Ascending aorta (tissue), 2 donors: ENCODE data around the gene LEMD2. TPM values are rescaled to one million over a fixed set of nuclear protein-coding genes. Genes with fewer than 3 reads are reported as not detected.

ENCODE experiments used
- DNase-seq, 2 donors: peaks; one replicate each; pipeline ENCODE4 v3.0.0-alpha.2; 2019; ENCODE audit warnings: low spot score in 2 of 2
- H3K27ac ChIP-seq, 2 donors: fragments of 200-600 bp; sonication (generic); one replicate each; pipeline ENCODE4 v1.5.1; 2016 to 2017; ENCODE audit warnings: mild to moderate bottlenecking in 1 of 2
- H3K27me3 ChIP-seq: fragments of 200-600 bp; sonication (generic); one replicate; pipeline ENCODE4 v1.5.1; 2017
- H3K36me3 ChIP-seq, 2 donors: fragments of 200-600 bp; sonication (generic); one replicate each; pipeline ENCODE4 v1.5.1; 2016
- H3K4me1 ChIP-seq, 2 donors: fragments of 200-600 bp; sonication (generic); one replicate each; pipeline ENCODE4 v1.5.1; 2016 to 2017; ENCODE audit warnings: mild to moderate bottlenecking in 1 of 2
- H3K4me3 ChIP-seq, 2 donors: fragments of 200-600 bp; sonication (generic); one replicate each; pipeline ENCODE4 v1.5.1; 2016 to 2017; ENCODE audit warnings: mild to moderate bottlenecking in 1 of 2
- H3K9me3 ChIP-seq, 2 donors: fragments of 200-600 bp; sonication (generic); one replicate each; pipeline ENCODE4 v1.5.1; 2016
- intact Hi-C: fragments of 100-400 bp; cut with DNase I; formaldehyde crosslinking; loops from one replicate; pipeline ENCODE4 v1.15.1; 2023
- total RNA-seq: library from RNA; depleted of rRNA; stranded (reverse); fragments of >200 nt; gene quantifications from one replicate; pipeline ENCODE4 v1.1.0, GENCODE V29; 2016
- TF ChIP-seq, protein P1 (sequence below), 3 experiments: fragments of 200-600 bp in 2 of 3; fragments of 450-650 bp in 1 of 3; sonication (generic) in 2 of 3; IDR thresholded peaks; one replicate each; pipeline ENCODE4 v1.5.1; 2016 to 2019; ENCODE audit warnings: antibody characterized with exemption in 3 of 3, mild to moderate bottlenecking in 1 of 3, moderate library complexity in 1 of 3

LEMD2 gene
- total RNA-seq, 1 donor from 2014 or later, result 104 TPM

DNA sequence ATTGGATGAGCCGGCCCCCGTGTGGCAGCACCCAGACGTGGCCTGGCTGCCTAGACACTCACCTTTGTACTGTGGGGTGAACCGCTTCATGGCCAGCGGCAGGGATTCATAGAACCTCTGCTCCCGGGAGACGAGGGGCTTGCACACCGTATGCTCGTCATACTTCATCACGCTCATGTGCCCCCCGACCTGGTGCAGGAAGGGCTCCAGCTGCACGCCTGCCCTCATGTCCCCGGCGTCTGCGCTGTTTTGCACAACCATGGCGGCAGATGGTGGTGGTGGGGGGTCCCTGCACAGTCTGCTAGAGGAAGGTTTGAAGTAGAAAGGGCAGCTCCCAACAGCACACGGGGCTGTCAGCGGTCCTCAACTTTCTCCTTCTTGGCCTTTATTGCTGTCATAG is 53.7 kb downstream of the LEMD2 start:
- TF ChIP-seq, protein P1, sequence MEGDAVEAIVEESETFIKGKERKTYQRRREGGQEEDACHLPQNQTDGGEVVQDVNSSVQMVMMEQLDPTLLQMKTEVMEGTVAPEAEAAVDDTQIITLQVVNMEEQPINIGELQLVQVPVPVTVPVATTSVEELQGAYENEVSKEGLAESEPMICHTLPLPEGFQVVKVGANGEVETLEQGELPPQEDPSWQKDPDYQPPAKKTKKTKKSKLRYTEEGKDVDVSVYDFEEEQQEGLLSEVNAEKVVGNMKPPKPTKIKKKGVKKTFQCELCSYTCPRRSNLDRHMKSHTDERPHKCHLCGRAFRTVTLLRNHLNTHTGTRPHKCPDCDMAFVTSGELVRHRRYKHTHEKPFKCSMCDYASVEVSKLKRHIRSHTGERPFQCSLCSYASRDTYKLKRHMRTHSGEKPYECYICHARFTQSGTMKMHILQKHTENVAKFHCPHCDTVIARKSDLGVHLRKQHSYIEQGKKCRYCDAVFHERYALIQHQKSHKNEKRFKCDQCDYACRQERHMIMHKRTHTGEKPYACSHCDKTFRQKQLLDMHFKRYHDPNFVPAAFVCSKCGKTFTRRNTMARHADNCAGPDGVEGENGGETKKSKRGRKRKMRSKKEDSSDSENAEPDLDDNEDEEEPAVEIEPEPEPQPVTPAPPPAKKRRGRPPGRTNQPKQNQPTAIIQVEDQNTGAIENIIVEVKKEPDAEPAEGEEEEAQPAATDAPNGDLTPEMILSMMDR (IDR thresholded peaks at IDR 0.05), result no peak
- Histone ChIP-seq H3K4me3 (no peak overlapping the region), H3K36me3 (no peaks in the 10 kb centered on the region), H3K9me3 (no peaks in the 10 kb centered on the region), H3K27me3 (no peaks in the 10 kb centered on the region), H3K4me1 (no peaks in the 10 kb centered on the region), H3K27ac (no peak overlapping the region)
- DNase-seq, result no peak
- intact Hi-C loops, result no loop called here

DNA sequence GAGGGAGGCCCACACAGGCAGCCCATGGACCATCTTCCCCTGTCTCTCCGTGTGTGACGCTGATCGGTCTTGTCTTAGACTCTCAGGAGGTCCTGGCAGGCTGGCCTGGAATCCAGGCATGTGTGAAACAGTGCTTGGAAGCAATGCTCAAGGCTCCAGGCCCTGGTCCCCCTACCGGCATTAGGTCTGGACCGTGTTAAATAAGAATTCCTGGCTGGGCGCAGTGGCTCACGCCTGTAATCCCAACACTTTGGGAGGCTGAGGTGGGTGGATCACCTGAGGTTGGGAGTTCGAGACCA is 55.3 kb downstream of the LEMD2 start:
- H3K27me3 ChIP-seq, result no peaks in the 10 kb centered on the region
- no peaks in the 10 kb centered on the region for H3K36me3 ChIP-seq
- H3K9me3 ChIP-seq, result no peaks in the 10 kb centered on the region
- no peaks in the 10 kb centered on the region for H3K4me1 ChIP-seq
- intact Hi-C loops, result no loop called here
- TF ChIP-seq, protein P1 (IDR thresholded peaks at IDR 0.05), result no peak
- no peak overlapping the region for H3K27ac ChIP-seq
- no peak for DNase-seq
- no peak overlapping the region for H3K4me3 ChIP-seq

DNA sequence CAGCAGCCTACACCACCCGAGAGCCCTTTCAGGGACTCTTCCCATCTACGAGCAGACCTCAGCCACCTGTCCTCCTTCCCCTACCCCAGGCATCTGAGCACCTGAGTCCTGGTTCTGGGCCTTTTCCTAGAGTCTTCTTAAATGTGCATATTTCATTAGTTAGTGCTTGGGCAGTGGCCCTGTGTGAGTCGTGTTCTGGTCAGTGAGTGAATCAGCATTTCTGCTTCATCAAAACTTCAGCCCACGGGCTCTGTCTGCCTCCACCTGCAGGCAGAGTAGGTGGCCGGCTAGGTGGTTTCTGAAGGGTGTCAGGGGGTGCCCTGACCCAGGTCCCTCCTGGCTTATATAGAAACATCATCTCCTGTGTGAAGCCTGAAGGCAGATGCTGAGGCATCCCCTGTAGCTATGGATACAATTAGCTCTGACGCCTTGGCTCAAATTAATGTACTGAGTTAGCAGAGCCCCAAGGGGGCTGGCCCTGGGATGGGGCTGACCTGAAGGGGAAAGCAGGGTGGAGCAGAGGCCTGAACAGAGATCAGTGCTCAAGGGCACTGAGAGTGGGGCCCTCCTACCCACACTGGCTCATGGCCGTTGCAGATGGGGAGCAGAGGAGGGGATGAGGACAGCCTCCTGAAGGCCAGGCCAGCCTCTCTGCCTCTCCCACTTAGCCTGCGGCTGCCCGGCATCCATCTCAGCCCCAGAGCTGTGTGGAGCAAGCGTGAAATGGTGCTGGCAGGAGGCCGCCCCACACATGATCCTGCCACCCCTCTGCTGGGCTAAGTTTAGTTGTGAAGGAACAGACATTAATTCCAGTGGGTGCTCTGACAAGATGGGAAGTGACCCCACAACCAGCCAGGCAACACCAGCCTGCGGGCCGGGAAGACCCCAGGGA is 55.9 kb downstream of the LEMD2 start:
- H3K27ac ChIP-seq, result no peak overlapping the region
- TF ChIP-seq, protein P1 (IDR thresholded peaks at IDR 0.05), result no peak
- H3K27me3 ChIP-seq, result no peaks in the 10 kb centered on the region
- intact Hi-C loops, result no loop called here
- H3K4me3 ChIP-seq, result no peak overlapping the region
- no peaks in the 10 kb centered on the region for H3K4me1 ChIP-seq
- DNase-seq, result no peak
- H3K9me3 ChIP-seq, result no peaks in the 10 kb centered on the region
- H3K36me3 ChIP-seq, result no peaks in the 10 kb centered on the region

DNA sequence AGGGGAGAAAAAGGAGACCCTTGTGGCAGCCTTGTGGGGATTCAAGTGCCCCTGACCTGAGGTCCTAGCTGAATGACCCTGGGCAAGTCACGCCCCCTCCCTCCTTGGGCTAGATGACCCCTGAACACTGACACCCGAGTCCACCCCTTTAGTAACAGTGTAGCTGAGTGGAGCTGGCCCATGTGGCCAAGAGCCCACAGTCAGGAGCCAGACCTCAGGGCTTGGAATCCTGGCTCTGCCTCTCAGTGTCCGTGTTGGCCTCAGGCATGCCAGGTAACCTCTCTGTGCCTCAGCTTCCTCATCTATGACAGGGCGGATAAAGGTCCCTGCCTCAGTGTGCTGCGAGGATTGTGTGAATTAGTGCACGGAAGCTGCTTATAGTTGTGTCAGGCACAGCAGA is 56.5 kb downstream of the LEMD2 start:
- H3K9me3 ChIP-seq, result no peaks in the 10 kb centered on the region
- H3K27me3 ChIP-seq, result no peaks in the 10 kb centered on the region
- H3K27ac ChIP-seq, result no peak overlapping the region
- TF ChIP-seq, protein P1 (IDR thresholded peaks at IDR 0.05), result no peak
- intact Hi-C loops, result no loop called here
- no peak for DNase-seq
- no peak overlapping the region for H3K4me3 ChIP-seq
- no peaks in the 10 kb centered on the region for H3K4me1 ChIP-seq
- no peaks in the 10 kb centered on the region for H3K36me3 ChIP-seq

DNA sequence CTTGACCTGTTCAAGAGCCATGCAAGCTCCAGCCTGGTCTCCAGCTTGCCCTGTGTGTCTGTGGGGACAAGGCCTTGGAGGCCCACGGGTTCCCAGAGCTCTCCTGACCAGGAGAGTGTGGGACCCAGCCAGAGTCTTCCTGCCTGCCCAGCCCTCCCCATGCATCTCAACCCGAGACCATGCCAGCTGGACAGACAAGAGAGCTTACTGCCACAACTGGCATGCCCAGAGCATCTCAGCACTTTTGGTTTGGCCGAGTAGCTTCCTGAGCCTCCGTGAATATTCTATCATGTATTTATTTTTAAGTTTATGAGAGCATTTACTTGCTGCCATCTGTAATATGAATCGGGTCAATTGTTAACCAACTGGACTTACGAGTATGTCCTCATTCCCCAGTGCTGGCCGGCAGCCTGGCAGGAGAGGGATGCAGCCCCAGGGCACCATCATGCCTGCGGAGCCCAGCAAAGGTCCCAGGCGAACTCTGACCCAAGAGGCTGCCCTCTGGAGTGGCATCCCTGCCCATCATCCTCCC is 57.1 kb downstream of the LEMD2 start:
- Histone ChIP-seq H3K36me3 (no peaks in the 10 kb centered on the region), H3K9me3 (no peaks in the 10 kb centered on the region), H3K4me3 (no peak overlapping the region), H3K27ac (no peak overlapping the region), H3K27me3 (no peaks in the 10 kb centered on the region), H3K4me1 (no peaks in the 10 kb centered on the region)
- no peak for DNase-seq
- intact Hi-C loops, result no loop called here
- TF ChIP-seq, protein P1 (IDR thresholded peaks at IDR 0.05), result no peak
